OCI-LY1 (cell line): ENCODE measurements around the gene IFI30.
A peak's percentile ranks its signal among the peaks of the same experiment; 100 is the strongest.

Experiments
- H2AFZ ChIP-seq: fragments of 200-600 bp; sonication (generic), shearing (Covaris generic); 2 replicates; pipeline ENCODE4 v1.6.0; 2014; ENCODE audit warnings: antibody characterized with exemption, mild to moderate bottlenecking, low read length
- H3F3A ChIP-seq: fragments of 200-600 bp; sonication (generic), shearing (Covaris generic); 2 replicates; pipeline ENCODE4 v1.6.0; 2014; ENCODE audit warnings: mild to moderate bottlenecking, antibody characterized with exemption, low read length, moderate library complexity; ENCODE audit not compliant: insufficient read depth
- H3K27ac ChIP-seq: fragments of 200-600 bp; sonication (generic); 2 replicates; pipeline ENCODE4 v1.5.1; 2014; ENCODE audit warnings: low read length, mixed run types, mild to moderate bottlenecking, low read depth; ENCODE audit not compliant: poor library complexity, severe bottlenecking
- H3K27me3 ChIP-seq: fragments of 200-600 bp; sonication (generic); 2 replicates; pipeline ENCODE4 v1.6.0; 2014; ENCODE audit warnings: antibody characterized with exemption, mild to moderate bottlenecking, low read length, moderate library complexity; ENCODE audit not compliant: insufficient read depth
- H3K36me3 ChIP-seq: fragments of 200-600 bp; sonication (generic); 2 replicates; pipeline ENCODE4 v1.6.1; 2014; ENCODE audit warnings: mild to moderate bottlenecking, antibody characterized with exemption, low read length, moderate library complexity, mixed read lengths; ENCODE audit not compliant: insufficient read depth
- H3K4me1 ChIP-seq: fragments of 200-600 bp; sonication (generic); 2 replicates; pipeline ENCODE4 v1.5.1; 2014; ENCODE audit warnings: mild to moderate bottlenecking, low read length, moderate library complexity; ENCODE audit not compliant: insufficient read depth, severe bottlenecking
- H3K4me2 ChIP-seq: fragments of 200-600 bp; sonication (generic), shearing (Covaris generic); 2 replicates; pipeline ENCODE4 v1.6.1; 2014; ENCODE audit warnings: low read length
- H3K4me3 ChIP-seq: fragments of 200-600 bp; sonication (generic); 2 replicates; pipeline ENCODE4 v1.5.1; 2014; ENCODE audit warnings: low read length, low read depth, mild to moderate bottlenecking, mixed read lengths; ENCODE audit not compliant: poor library complexity, severe bottlenecking
- H3K79me2 ChIP-seq: fragments of 200-600 bp; shearing (Covaris generic); 2 replicates; pipeline ENCODE4 v1.6.1; 2016; ENCODE audit warnings: mixed run types, low read length, mixed read lengths; ENCODE audit not compliant: insufficient read depth
- H3K9ac ChIP-seq: fragments of 200-600 bp; sonication (generic), shearing (Covaris generic); 2 replicates; pipeline ENCODE4 v1.6.1; 2014; ENCODE audit warnings: mild to moderate bottlenecking, low read length, mixed read lengths
- H3K9me2 ChIP-seq: fragments of 200-600 bp; sonication (generic), shearing (Covaris generic); 2 replicates; pipeline ENCODE4 v1.6.1; 2014; ENCODE audit warnings: low read depth, mild to moderate bottlenecking, low read length, mixed read lengths
- H3K9me3 ChIP-seq: fragments of 200-600 bp; shearing (Covaris generic); 2 replicates; pipeline ENCODE4 v1.6.1; 2014; ENCODE audit warnings: low read length, mixed read lengths
- H4K20me1 ChIP-seq: fragments of 200-600 bp; sonication (generic), shearing (Covaris generic); 2 replicates; pipeline ENCODE4 v1.6.0; 2016; ENCODE audit warnings: mild to moderate bottlenecking, low read length; ENCODE audit not compliant: insufficient read depth
- CTCF ChIP-seq: fragments of 200-600 bp; sonication (generic), shearing (Covaris generic); IDR thresholded peaks from 2 replicates; pipeline ENCODE4 v1.5.1; 2017; ENCODE audit warnings: mild to moderate bottlenecking, antibody characterized with exemption, low read length, moderate library complexity, mixed read lengths
- EZH2 ChIP-seq: fragments of 200-600 bp; sonication (generic), shearing (Covaris generic); IDR thresholded peaks from 2 replicates; pipeline ENCODE4 v1.8.0; 2017; ENCODE audit warnings: borderline replicate concordance, mixed run types, mild to moderate bottlenecking, antibody characterized with exemption, low read length, moderate library complexity, mixed read lengths

The IFI30 gene

DNA sequence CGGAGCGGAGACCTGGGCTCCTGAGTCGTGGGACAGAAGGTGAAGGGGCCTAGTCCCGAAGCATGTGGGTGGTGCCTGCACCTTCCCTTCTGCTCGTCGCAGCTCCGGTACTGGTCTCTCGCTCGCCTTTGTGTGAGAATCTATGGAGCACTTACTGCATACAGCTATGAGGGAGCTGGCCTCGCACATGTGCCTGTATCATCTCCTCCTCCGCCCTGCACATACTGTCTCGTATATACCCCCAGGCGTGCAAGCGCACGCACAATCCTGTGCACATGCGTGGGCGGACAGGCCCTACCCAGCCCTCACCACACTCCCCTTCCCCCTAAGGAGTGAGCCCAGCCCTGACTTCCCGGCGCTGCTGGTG lies 12.0 kb upstream of the IFI30 start:
- TF ChIP-seq EZH2 (no peak), CTCF (no peak)
- Histone ChIP-seq H3K4me3 (peak overlapping the region; percentile 52), H3K27ac (no peak overlapping the region), H3K36me3 (peaks cover 35% of the 10 kb centered on the region; the same call in 1 of the 2 replicates), H3K9ac (peak overlapping the region; percentile 49), H3K9me3 (no peaks in the 10 kb centered on the region), H2AFZ (no peak overlapping the region), H3K9me2 (no peaks in the 10 kb centered on the region), H3K79me2 (no peaks in the 10 kb centered on the region), H3K4me2 (peak overlapping the region; percentile 71), H3F3A (no peaks in the 10 kb centered on the region), H3K4me1 (peaks cover 35% of the 10 kb centered on the region), H3K27me3 (no peaks in the 10 kb centered on the region), H4K20me1 (no peaks in the 10 kb centered on the region)

DNA sequence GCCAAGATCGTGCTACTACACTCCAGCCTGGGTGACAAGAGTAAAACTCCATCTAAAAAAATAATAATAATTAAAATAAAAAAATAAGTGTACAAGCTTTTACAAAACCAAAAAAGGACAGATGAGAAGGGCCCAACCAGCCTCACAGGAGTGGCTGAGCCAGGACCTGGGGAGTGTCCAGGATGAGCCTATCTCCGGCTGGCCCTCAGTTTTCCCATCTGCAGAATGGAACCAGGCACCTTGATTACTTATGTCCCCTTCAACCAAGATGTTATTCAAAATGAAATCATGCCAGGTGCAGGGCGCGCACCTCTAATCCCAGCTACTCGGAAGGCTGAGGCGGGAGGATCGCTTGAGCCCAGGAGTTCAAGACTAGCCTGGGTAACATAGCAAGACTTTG lies 9.5 kb upstream of the IFI30 start:
- Histone ChIP-seq H3K27ac (no peak overlapping the region), H3K79me2 (no peaks in the 10 kb centered on the region), H3K4me1 (peaks cover 28% of the 10 kb centered on the region), H3K9me2 (no peaks in the 10 kb centered on the region), H3K36me3 (peaks cover 50% of the 10 kb centered on the region), H3K9me3 (no peaks in the 10 kb centered on the region), H2AFZ (no peak overlapping the region), H3K4me2 (no peak overlapping the region), H4K20me1 (no peaks in the 10 kb centered on the region), H3F3A (no peaks in the 10 kb centered on the region), H3K4me3 (no peak overlapping the region), H3K9ac (no peak overlapping the region), H3K27me3 (no peaks in the 10 kb centered on the region)
- TF ChIP-seq CTCF (no peak), EZH2 (no peak)

DNA sequence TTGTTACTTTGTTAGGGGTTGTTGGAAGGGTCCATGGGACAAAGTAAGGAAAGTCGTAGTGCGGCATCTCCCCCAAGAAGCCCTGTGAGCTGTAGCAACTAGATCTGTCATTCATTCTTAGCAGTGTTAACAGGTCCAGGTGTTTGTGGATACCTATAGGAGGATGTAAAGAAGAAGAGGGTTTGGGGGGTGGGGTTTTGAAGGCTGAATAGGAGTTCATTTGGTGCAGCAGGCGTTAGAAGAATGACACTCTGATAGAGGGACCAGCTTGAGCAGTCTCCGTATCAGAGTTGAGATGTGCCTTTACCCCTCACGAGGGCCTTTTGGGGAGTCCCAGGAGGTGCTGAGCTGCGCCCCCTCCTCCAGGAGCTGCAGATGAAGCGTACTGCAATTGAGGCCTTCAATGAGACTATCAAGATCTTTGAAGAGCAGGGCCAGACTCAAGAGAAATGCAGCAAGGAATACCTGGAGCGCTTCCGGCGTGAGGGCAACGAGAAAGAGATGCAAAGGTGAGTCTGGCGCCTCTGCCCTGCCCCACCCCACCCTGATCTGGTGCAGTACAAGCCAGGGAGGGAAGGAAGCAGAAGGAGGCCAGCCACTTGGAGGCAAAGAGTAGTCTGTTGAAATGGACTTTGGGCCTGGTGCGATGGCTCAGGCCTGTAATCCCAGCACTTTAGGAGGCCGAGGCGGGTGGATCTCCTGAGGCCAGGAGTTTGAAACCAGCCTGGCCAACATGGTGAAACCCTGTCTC lies 7.6 kb upstream of the IFI30 start:
- Histone ChIP-seq H3K4me3 (no peak overlapping the region), H3K9me2 (no peaks in the 10 kb centered on the region), H3K9ac (no peak overlapping the region), H2AFZ (no peak overlapping the region), H3K4me1 (peaks cover 37% of the 10 kb centered on the region), H3K27me3 (no peaks in the 10 kb centered on the region), H3K4me2 (no peak overlapping the region), H3K27ac (no peak overlapping the region), H3K79me2 (no peaks in the 10 kb centered on the region), H3K36me3 (peaks cover 50% of the 10 kb centered on the region), H3K9me3 (no peaks in the 10 kb centered on the region), H4K20me1 (no peaks in the 10 kb centered on the region), H3F3A (no peaks in the 10 kb centered on the region)
- TF ChIP-seq EZH2 = no peak

DNA sequence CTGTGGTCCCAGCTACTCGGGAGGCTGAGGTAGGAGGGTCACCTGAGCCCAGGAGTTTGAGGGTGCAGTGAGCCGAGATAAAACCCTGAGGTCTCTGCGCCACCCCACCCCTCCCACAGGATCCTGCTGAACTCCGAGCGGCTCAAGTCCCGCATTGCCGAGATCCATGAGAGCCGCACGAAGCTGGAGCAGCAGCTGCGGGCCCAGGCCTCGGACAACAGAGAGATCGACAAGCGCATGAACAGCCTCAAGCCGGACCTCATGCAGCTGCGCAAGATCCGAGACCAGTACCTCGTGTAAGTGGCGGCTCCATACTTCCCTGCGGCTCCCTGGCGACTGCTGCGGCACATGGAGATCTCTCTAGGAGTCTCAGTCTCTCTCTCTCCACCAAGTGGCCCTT lies 6.6 kb upstream of the IFI30 start:
- Histone ChIP-seq H3K9me2 (no peaks in the 10 kb centered on the region), H3K9me3 (no peaks in the 10 kb centered on the region), H3K4me3 (no peak overlapping the region), H3K36me3 (peaks cover 46% of the 10 kb centered on the region), H3K79me2 (no peaks in the 10 kb centered on the region), H4K20me1 (no peaks in the 10 kb centered on the region), H3K9ac (no peak overlapping the region), H3F3A (no peaks in the 10 kb centered on the region), H2AFZ (no peak overlapping the region), H3K4me1 (peaks cover 40% of the 10 kb centered on the region), H3K27ac (no peak overlapping the region), H3K4me2 (no peak overlapping the region), H3K27me3 (no peaks in the 10 kb centered on the region)
- TF ChIP-seq EZH2 = no peak
- no peak for TF ChIP-seq CTCF
